Measurements from ENCODE around the gene ASIP.
"Not testable (repeated sequence)": the region's sequence is repeated elsewhere in the genome, so short reads cannot be mapped to it uniquely, and the experiment has no call there.

DNA sequence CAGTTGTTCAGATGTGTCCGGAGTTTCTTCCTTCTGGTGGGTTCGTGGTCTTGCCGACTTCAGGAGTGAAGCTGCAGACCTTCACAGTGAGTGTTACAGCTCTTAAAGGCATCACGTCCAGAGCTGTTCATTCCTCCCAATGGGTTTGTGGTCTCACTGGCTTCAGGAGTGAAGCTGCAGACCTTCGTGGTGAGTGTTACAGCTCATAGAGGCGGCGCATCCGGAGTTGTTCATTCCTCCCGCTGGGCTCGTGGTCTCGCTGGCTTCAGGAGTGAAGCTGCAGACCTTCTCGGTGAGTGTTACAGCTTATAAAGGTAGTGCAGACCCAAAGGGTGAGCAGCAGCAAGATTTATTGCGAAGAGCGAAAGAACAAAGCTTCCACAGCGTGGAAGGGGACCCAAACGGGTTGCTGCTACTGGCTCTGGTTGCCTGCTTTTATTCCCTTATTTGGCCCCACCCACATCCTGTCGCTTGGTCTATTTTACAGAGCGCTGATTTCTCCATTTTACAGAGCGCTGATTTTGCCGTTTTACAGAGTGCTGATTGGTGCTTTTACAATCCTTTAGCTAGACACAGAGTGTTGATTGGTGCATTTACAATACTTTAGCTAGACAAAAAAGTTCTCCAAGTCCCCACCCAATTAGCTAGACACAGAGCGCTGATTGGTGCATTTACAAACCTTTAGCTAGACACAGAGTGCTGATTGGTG lies 35.9 kb upstream of the ASIP start:
- not testable (repeated sequence) for TF ChIP-seq CTCF, POLR2A (IDR thresholded peaks at IDR 0.05)
